Upper lobe of right lung (tissue), 1 donor: ENCODE results near the gene TMEM181. TPM values are rescaled to one million over a fixed set of nuclear protein-coding genes. Genes with fewer than 3 reads are reported as not detected.
"Not testable (repeated sequence)": the region's sequence is repeated elsewhere in the genome, so short reads cannot be mapped to it uniquely, and the experiment has no call there.

Experiments
- ATAC-seq: fragments of 200-7000 bp; cut with Tn5 transposase; one replicate; pipeline ENCODE4 v1.9.1; 2020; ENCODE audit warnings: mild to moderate bottlenecking, moderate library complexity
- DNase-seq: peaks from one replicate; pipeline ENCODE4 v3.0.0-alpha.2; 2020
- H3K27ac ChIP-seq: fragments of 200-600 bp; one replicate; pipeline ENCODE4 v1.8.0; 2022
- H3K27me3 ChIP-seq: fragments of 200-600 bp; one replicate; pipeline ENCODE4 v1.8.0; 2022; ENCODE audit warnings: mild to moderate bottlenecking
- H3K36me3 ChIP-seq: fragments of 200-600 bp; one replicate; pipeline ENCODE4 v1.8.0; 2022
- H3K4me1 ChIP-seq: fragments of 200-600 bp; one replicate; pipeline ENCODE4 v1.8.0; 2022
- H3K4me3 ChIP-seq: fragments of 200-600 bp; one replicate; pipeline ENCODE4 v1.8.0; 2022; ENCODE audit warnings: mild to moderate bottlenecking
- H3K9me3 ChIP-seq: fragments of 200-600 bp; one replicate; pipeline ENCODE4 v1.8.0; 2022
- CTCF ChIP-seq: fragments of 200-600 bp; IDR thresholded peaks from one replicate; pipeline ENCODE4 v1.8.0; 2022; ENCODE audit warnings: antibody characterized with exemption
- intact Hi-C: fragments of 100-400 bp; cut with DNase I; formaldehyde crosslinking; loops from one replicate; pipeline ENCODE4 v1.11.0; 2022
- total RNA-seq: library from RNA; stranded (reverse); fragmentation: NEBNext Ultra II Directional; extraction: Animal tissue kit (Norgen Biotek cat#: 25700); gene quantifications from one replicate; pipeline ENCODE4 v1.2.1, GENCODE V29; 2021
- donor health status: DM: no; HTN: yes; CAD: no; lungs with severe emphysema.

The TMEM181 gene
- total RNA-seq, 1 donor from 2014 or later = 31.5 TPM

GRCh38 chr6:158672726-158673125, 112.8 kb downstream of the TMEM181 start:
- ATAC-seq (no peak), DNase-seq (no peak)
- Histone ChIP-seq H3K27me3 (no peaks in the 10 kb centered on the region), H3K27ac (no peak overlapping the region), H3K9me3 (no peaks in the 10 kb centered on the region), H3K4me3 (no peak overlapping the region), H3K4me1 (peaks cover 10% of the 10 kb centered on the region), H3K36me3 (no peaks in the 10 kb centered on the region)
- intact Hi-C loops = no loop called here
- TF ChIP-seq CTCF = no peak

GRCh38 chr6:158674342-158675131, 114.6 kb downstream of the TMEM181 start:
- no peak overlapping the region for H3K4me3 ChIP-seq
- H3K4me1 ChIP-seq = no peaks in the 10 kb centered on the region
- H3K36me3 ChIP-seq = no peaks in the 10 kb centered on the region
- intact Hi-C loops = no loop called here
- no peaks in the 10 kb centered on the region for H3K27me3 ChIP-seq
- TF ChIP-seq CTCF = no peak
- ATAC-seq (no peak), DNase-seq (no peak)
- H3K27ac ChIP-seq = no peak overlapping the region
- no peaks in the 10 kb centered on the region for H3K9me3 ChIP-seq

- intact Hi-C loops, H3K36me3 ChIP-seq, H3K4me1 ChIP-seq, DNase-seq, H3K27ac ChIP-seq, ATAC-seq, H3K4me3 ChIP-seq, H3K9me3 ChIP-seq, H3K27me3 ChIP-seq: not testable (repeated sequence)
These were observed 117.2 kb downstream of the TMEM181 start for GRCh38 chr6:158677094-158677493.

GRCh38 chr6:158677906-158678578, 118.2 kb downstream of the TMEM181 start:
- no peaks in the 10 kb centered on the region for H3K4me1 ChIP-seq
- H3K27ac ChIP-seq = no peak overlapping the region
- no peaks in the 10 kb centered on the region for H3K36me3 ChIP-seq
- TF ChIP-seq CTCF = no peak
- DNase-seq = no peak
- no peaks in the 10 kb centered on the region for H3K9me3 ChIP-seq
- ATAC-seq = no peak
- H3K4me3 ChIP-seq = no peak overlapping the region
- H3K27me3 ChIP-seq = no peaks in the 10 kb centered on the region
- intact Hi-C loops = no loop called here

DNA sequence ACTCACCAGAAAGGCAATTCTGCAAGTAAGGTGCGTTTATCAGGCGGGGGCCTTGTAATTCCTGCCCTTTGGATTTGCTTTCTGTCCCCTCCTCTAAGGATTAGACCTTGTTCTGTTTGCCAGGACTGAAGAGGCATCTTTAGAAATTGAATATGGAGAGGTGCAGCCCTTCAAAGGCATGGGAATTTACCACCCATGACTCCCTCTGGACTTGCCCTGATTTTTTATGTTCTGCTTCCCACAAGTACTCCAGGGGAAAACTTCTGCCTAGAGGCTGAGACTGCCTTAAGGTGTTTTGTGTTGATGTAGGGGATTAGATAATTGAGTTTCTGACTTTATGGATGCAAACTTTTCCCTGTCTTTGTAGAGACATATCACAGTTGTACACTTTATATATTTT, 120.1 kb downstream of the TMEM181 start:
- H3K4me1 ChIP-seq = peaks cover 6% of the 10 kb centered on the region
- TF ChIP-seq CTCF = no peak
- H3K4me3 ChIP-seq = no peak overlapping the region
- intact Hi-C loops = no loop called here
- no peak overlapping the region for H3K27ac ChIP-seq
- ATAC-seq = no peak
- H3K27me3 ChIP-seq = no peaks in the 10 kb centered on the region
- no peaks in the 10 kb centered on the region for H3K36me3 ChIP-seq
- H3K9me3 ChIP-seq = no peaks in the 10 kb centered on the region
- no peak for DNase-seq

- ATAC-seq (no peak), DNase-seq (no peak)
- TF ChIP-seq CTCF = no peak
- Histone ChIP-seq H3K4me3 (no peak overlapping the region), H3K4me1 (peaks cover 6% of the 10 kb centered on the region), H3K27ac (no peak overlapping the region), H3K36me3 (no peaks in the 10 kb centered on the region), H3K27me3 (no peaks in the 10 kb centered on the region), H3K9me3 (no peaks in the 10 kb centered on the region)
- intact Hi-C loops = no loop called here
These were observed 120.6 kb downstream of the TMEM181 start for GRCh38 chr6:158680481-158680880.
